Stimulated activated CD4-positive, alpha-beta T cell treated with anti-CD3 and anti-CD28 coated beads, Interleukin-4, amount 100 ng/mL, for 24 hours (primary cell): Measurements from ENCODE around the gene FASTK.

ENCODE experiments used
- DNase-seq: peaks from one replicate; pipeline ENCODE4 v3.0.0-alpha.2; 2020

FASTK gene

GRCh38 chr7:151099486-151100211 is 19.0 kb upstream of the FASTK start:
- DNase-seq: no peak

GRCh38 chr7:151095828-151096475 is 15.3 kb upstream of the FASTK start:
- no peak for DNase-seq

GRCh38 chr7:151095123-151095797 is 14.7 kb upstream of the FASTK start:
- DNase-seq: no peak

GRCh38 chr7:151094675-151095074 is 14.1 kb upstream of the FASTK start:
- no peak for DNase-seq

- DNase-seq: no peak
Observed at GRCh38 chr7:151093748-151094147, 13.1 kb upstream of the FASTK start.

GRCh38 chr7:151091988-151092387 is 11.4 kb upstream of the FASTK start:
- DNase-seq: no peak

GRCh38 chr7:151091431-151091830 is 10.8 kb upstream of the FASTK start:
- DNase-seq: no peak

GRCh38 chr7:151091003-151091402 is 10.4 kb upstream of the FASTK start:
- no peak for DNase-seq

GRCh38 chr7:151089893-151090730 is 9.5 kb upstream of the FASTK start:
- DNase-seq: no peak

GRCh38 chr7:151088856-151089699 is 8.5 kb upstream of the FASTK start:
- no peak for DNase-seq

- no peak for DNase-seq
Observed at GRCh38 chr7:151088019-151088855, 7.6 kb upstream of the FASTK start.

GRCh38 chr7:151087245-151088018 is 6.8 kb upstream of the FASTK start:
- peak; percentile 28 for DNase-seq

GRCh38 chr7:151086802-151087244 is 6.2 kb upstream of the FASTK start:
- peak; percentile 32 for DNase-seq

- DNase-seq: peak; percentile 56
Observed at GRCh38 chr7:151085691-151086620, 5.3 kb upstream of the FASTK start, which contains the start of gene AGAP3. AGAP3 (plus strand) TSS chr7:151086475; CDS start chr7:151086742, 267 bp downstream.

GRCh38 chr7:151085329-151085690 is 4.7 kb upstream of the FASTK start:
- no peak for DNase-seq

GRCh38 chr7:151083824-151084160 is 3.2 kb upstream of the FASTK start:
- no peak for DNase-seq

GRCh38 chr7:151083071-151083823 is 2.6 kb upstream of the FASTK start, which contains the start of gene TMUB1:
TMUB1 (minus strand) TSS chr7:151083493; CDS start chr7:151082563, 930 bp downstream.
- peak; percentile 84 for DNase-seq
